NCI-H187 (cell line): ENCODE data around the gene LGI4.
"Not testable (repeated sequence)": the region's sequence is repeated elsewhere in the genome, so short reads cannot be mapped to it uniquely, and the experiment has no call there.

Experiments used
- DNase-seq, 2 experiments: peaks; one replicate each; lab custom pipeline; 2025; lab: John Stamatoyannopoulos, UW

Gene LGI4

DNA sequence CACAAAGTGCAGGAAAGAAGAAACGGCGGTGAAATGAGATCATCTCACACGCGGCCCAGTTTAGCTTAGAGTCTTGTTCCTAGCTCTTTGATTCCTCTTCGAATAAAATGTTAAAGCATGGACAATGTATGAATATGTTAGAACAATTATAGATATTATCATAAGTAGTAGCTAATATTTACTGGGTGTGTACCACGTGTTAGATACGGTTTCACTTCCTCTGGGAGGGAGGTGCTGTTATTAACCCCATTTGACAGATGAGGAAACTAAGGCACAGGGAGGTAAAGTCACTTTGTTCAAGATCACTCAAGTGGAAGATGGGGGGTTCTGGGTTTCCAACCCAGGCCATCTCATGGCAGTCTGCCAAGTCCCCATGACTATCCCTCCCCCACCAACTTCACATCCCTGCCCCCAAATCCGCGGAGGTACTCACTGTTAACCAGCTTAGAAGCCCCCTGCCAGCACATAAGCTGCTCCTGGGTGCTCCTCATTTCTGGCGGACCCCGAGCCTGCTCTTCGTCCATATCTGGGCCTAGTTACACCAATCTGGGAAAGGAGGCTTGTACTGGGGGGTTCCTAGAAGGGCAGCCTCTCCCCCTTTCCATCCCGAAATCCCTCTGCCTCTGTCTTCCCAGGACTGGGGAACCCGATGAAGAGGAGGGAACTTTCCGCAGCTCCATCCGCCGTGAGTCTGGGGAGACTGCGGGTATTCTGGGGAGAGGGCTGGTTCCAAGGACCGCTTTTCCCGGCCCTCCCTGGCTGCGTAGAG lies 7.2 kb upstream of the LGI4 start:
- DNase-seq: no peak

DNA sequence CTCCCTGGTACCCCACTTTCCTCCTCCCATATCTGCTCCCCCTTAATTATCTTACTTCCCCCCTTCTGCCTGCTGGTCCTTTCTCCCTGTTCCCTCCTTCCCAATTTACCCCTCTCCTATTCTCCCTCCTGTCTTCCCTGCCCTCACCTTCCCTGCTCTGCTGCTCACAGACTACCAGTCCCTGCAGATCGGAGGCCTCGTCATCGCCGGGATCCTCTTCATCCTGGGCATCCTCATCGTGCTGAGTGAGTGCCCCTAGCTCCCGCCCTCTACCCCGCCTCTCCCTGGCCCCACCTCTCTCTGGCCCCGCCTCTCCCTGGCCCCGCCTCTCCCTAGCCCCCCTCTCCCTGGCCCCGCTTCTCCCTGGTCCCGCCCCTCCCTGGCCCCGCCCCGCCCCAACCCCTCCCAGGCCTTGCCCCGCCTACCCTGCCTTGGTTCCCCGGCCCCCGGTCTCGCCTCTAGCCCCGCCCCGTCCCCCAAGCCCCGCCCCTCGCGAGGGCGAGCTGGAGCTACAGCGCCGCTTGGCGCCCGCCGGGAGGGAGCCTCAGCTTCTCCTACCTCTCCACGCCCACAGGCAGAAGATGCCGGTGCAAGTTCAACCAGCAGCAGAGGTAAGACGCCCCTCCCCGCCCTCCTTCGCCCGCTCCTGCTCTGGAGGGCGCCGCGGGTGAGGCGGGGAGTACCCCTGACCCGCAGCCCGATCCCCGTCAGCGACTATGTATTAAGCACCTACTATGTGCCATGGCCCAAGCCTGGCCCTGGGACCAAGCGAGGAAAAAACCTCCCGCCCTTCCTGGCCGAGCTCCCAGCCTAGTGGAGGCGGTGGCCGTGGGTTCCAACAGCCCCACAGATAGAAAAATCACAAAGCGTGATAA lies 6.3 kb upstream of the LGI4 start:
- DNase-seq: no peak

DNA sequence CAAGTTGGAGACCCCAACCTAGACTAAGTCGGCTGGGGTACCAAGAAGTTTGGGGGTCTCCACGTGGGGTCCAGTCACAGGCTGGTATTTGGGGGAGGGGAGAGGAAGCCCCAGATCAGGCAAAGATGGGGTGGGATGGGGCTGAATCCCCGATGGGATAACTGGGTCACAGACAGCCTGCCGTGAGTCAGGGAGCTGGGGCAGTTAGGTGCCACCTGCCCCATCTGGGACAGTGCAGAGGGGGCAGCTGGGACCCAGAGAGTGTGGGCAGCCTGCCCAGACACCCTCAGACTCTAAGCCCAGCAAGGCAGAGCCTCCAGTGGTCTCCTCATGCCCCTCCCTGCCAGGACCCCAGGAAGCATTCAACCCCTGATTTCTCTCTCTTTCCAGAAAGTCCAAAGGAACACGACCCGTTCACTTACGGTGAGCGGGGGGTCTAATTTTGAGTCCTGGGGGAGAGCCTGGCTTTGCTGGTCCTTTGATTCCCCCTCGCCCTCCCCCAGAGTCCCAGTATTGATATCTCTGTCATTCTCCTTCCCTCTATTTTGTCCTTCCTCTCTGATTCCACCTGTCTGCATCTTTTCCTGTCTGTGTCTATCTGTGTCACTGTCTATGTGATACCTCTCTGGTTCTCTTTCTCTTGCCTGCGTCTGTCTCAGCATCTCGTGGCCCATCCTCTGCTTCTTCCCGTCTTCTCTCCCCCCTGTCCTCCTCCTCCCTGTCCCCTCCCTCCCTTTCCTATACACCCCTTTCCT lies 5.5 kb upstream of the LGI4 start:
- DNase-seq: no peak

DNA sequence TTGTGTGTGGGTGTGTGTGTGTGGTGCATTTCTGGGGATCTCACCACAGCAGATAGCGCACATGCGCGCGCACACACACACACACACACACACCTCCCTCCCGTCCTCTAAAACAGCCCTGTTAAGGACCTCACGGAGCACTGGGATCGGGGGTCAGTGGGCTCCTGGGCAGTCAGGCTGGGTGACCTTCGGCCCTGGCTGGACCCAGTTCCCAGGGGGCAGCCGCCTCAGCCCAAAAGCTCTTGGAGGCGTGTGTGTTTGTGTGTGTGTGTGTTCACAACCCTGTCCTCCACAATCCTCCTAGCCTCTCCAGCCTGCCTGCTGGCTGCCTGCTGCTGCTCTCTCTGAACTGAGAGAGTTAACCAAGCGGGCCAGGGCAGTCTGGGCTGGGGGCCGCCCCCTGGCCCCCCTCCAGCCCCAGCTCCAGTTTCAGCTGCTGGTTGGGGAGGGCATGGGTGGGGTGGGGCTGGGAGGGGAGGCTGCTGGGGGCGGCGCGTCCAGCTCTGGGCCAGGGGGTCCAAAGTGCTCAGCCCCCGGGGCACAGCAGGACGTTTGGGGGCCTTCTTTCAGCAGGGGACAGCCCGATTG lies 3.5 kb upstream of the LGI4 start, which contains the start of gene FXYD1:
FXYD1 (plus strand) TSS at position 520 of the 588 bp plus-strand sequence. CDS start 1,256 bp downstream, outside the sequence.
- DNase-seq: no peak

DNA sequence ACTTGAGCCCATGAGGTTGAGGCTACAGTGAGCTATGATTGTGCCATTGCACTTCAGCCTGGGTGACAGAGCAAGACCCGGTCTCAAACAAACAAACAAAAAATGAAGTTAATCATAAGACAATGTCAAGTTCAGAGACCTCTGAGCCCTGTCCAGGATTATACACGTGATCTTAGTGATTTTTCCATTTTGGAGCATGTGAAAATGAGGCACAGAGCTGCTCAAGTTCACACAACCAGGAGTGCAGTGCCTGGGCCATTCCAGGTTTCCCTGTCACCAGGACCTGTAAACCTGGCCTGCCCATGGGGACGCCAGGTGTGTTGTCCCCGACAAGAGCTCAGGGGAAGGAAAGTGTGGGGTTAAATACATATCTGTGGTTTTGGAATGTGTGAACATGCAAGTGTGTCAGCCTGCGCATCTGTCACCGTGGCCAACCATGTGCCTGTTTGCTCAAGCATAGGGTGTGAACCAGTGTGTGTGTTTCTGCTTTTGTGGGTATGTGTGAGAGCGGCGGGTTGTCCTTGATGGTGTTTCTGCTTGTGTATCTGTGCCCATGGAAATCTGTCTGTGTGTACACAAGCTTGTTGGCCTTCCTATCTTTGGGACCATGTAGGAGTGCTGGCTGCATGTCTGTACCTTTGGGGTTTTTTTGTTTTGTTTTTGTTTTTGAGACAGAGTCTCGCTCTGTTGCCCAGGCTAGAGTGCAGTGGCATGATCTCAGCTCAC lies 2.3 kb upstream of the LGI4 start:
- no peak for DNase-seq

DNA sequence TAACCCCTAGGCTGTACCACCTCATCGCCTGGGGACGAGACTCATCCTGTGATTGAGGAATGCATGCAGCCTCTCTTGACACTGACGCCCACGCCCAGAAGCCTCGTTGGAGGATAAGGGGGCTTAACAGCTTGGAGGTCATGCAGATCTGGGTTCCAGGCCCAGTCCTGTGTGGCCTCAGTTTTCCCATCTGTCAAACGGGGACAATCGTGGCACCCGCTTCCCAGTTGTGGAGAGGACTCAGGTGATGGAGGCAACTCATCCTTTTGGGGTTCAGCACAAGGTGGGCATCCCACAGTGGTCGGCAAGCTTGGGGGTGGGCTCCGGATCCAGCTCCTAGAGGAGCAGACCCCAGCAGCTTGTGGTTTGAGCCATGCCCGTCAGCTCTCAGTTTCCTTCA lies 1.4 kb upstream of the LGI4 start:
- no peak for DNase-seq

DNA sequence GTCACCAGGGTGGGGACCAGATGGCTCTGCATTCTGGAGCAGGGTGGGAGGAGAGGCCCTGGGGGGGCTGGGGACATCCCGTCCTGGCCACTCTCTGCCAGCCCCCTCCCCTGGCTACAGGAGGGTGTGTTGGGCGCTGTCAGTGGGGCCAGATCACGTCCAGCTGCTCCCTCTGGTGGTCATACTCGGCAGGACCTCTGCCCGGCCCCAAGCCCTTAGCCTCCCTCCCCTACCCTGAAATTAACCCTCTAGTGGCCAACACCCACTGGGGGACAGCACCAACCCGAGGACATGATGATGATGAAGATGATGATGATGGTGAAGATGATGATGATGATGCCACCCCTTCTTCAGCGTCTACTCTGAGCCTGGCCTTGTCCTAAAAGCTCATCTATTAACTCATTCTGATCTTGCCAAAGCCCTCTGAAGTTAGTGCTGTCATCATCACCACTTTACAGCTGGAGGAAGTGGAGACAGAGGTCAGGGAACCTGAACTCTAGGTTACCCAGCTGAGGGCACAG lies 590 bp upstream of the LGI4 start:
- DNase-seq: no peak

DNA sequence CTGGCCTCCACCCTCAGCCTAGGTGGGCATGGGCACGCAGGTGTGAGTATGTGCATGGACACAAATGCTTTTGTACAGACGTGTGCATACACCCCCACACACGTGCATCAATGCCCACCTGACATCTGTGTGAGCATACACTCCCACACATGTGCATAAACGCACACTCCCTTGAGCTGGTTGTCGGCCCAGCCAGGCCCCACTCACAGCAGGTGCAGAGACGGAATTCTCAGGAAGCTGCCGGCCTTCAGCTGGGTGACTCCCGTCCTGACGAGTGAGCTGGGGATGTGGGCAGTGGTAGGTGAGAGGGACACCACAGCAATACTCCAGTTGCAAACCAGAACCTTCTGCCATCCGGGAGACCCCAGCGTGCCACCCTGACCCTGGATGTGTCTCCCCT lies 1.0 kb downstream of the LGI4 start:
- no peak for DNase-seq

DNA sequence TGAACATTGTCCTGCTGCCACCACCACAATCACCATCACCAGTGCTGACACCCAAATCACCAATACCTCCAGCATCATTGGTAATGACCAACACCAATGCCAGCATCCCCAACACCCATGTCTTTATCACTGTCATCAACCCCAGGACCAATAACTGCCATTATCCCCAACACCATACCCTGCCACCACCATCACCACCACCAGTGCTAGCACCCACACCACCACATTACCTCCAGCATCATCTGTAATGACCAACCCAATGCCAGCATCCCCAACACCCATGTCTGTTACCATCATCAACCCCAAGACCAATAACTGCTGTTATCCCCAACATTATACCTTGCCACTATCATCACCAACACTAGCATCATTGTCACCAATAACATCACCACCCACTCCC lies 2.6 kb downstream of the LGI4 start:
- DNase-seq: no peak

DNA sequence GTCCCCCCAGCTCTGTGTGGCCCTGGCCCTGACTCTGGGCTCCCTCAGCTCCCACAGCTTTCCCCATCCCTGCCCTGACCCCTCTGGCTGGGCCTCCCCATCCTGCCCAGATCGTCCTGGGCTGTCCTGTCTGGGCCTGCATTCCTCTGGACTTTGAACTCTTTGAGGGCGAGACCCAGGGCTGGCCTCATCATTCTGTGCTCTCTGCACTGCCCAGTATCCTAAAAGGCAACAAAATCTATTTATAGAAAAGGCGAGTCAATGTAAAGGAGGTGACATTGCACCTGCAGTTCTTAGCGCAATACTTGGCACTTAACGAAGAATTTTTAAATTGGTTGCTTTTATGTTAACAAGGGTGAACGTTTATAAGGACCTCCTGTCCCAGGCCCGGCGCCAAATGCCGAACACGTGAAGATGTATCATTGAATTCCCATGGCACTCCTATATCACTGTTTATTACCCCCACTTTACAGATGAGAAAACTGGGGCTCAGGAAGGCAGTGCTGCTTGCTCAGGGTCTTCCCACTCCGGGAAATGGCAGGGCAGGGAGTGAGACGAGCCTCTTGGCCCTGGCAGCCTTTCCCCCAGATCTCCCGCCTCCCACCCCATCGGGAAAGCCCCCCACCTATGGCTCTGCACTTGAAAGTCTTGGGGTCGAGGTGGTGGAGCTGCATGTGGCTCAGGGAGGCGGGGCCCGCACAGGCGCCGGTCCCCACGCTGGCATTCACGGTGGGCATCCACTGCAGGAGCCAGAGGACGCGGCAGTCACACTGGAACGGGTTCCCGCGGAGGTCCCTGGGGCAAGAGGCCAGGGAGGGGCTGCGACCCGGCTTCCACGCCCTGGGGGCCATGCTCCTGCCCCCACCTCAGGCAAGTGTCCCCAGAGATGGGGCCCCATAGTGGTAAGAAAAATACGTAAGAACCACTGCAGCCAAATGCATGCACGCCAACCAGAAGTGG lies 3.8 kb downstream of the LGI4 start:
- no peak for DNase-seq

DNA sequence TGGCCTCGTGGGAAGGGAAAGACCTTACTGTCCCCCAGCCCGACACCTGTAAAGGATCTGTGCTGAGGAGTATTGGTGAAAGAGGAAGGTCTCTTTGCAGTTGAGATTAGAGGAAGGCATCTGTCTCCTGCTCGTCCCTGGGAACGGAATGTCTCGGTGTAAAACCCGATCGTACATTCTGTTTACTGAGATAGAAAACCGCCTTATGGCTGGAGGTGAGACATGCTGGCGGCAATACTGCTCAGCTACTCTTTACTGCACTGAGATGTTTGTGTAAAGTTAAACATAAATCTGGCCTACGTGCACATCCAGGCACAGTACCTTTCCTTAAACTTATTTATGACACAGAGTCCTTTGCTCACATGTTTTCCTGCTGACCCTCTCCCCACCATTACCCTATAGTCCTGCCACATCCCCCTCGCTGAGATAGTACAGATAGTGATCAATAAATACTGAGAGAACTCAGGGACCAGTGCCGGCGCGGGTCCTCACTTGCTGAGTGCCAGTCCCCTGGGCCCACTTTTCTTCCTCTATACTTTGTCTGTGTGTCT lies 5.1 kb downstream of the LGI4 start:
- DNase-seq: not testable (repeated sequence)

DNA sequence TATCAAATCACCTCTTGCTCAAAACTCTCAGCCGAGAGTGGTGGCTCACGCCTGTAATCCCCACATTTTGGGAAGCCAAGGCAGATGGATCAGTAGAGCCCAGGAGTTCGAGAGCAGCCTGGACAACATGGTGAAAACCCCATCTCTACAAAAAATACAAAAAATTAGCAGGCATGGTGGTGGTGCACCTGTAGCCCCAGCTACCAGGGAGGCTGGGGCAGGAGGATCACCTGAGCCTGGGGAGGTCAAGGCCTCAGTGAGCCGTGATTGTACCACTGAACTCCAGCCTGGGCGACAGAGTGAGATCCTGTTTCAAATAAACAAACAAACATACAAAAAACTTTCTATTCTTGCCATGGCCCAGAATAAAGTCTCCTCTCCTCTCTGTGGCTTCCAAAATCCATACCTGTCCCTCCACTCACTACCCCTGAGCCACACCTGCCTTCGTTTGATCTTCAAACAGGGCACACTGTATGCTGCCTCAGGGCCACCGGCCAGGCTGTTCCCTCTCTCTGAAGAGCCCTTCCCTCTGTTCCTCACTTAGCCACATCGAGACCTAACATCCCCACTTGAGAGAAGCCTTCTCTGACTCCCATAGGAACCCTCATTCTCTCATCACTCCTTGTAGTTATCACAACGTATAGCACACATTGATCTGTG lies 6.3 kb downstream of the LGI4 start:
- no peak for DNase-seq

DNA sequence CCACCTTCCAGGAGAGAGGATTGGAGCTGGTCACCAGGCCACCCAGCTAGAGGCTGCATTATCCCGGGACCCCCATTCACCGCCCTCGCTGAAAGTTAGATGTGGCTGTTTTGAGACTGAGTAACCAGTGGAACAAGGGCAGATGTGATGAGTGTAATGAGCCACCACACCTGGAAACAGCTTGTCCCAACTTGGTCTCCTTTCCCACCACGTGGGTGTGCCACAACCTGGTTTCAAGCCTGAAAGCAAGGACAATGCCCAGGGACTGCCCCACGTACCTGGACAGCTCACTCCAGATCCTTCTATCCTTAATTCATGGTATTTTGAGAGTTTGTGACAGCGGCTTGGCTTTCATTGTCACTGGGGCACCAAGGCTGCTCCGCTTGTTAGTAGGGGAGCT lies 7.0 kb downstream of the LGI4 start:
- DNase-seq: no peak

DNA sequence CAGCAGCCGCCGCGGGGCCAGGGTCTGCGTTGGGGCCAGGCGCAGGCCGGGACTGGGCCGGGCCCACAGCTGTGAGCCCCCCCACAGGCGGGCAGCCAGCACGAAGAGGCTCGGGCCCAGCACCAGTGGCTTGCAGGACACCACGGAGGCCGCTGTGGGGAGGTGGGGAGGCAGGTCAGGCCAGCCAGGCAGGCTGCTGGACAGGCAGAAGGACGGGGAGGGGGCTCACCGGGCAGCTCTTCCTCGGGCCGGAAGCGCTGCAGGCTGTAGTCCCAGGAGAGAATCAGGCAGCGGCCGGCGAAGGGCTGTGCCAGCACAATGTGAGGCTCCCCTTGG lies 8.3 kb downstream of the LGI4 start:
- DNase-seq: no peak

DNA sequence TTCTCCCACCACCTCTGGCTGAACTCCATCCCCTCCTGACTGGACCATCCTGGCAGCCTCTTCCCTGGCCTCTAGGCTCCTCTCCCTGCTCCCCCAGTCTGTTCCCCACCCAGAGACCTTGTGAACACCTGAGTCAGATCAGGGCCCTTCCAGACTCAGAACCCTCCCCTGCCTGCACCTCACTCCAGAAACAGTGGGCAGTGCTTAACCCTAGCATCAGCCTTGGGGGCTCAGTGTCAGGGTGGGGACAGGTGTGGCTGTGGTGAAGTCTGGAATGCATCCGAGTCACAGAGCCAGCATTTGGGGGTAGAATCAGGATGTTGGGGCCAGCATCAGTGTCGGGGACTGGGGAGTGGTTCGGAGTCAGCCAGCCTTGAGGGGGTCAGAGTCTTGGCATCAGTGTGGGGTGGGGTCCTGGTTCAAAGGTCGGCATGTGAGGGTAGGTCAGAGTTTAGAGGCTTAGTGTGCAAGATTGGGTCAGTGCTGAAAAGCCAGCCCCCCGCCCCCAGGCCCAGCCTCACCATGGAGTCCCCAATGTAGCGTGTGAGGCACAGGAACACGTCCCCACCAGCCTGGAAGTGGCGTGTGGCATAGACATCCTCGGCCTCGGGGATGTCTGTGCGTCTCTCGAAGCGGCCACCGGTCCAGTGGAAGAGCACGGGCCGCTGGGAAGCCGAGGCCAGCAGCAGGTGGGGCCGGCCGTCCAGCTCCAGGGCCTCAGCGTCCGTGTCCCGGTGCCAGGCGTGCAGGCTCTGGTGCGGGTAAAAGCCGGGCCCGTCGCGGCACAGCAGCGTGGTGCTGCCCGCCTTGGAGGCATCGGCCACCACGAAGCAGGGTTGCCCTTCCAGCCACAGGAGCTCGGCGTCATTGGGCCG lies 8.9 kb downstream of the LGI4 start:
- DNase-seq: no peak

DNA sequence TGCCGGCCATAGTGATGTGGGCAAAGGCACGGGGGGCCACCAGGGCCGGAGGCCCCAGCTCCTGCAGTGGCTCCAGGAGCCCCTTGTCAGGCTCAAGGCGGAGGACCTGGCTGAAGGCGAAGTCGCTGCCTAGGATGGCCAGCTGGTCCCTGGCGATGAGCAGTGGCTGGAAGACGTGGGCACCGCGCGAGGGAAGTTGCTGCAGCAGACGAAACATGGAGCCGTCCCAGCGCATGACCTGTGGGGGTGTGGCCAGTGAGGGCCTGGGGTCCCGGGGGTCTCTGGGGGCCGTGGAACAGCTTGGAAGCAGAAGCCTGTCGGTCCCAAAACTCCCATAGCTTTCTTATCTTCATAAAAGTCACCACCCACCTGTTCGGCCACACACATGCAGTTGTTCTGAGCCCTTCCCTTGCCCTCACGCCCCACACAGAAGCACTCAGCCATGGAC lies 9.6 kb downstream of the LGI4 start:
- no peak for DNase-seq

DNA sequence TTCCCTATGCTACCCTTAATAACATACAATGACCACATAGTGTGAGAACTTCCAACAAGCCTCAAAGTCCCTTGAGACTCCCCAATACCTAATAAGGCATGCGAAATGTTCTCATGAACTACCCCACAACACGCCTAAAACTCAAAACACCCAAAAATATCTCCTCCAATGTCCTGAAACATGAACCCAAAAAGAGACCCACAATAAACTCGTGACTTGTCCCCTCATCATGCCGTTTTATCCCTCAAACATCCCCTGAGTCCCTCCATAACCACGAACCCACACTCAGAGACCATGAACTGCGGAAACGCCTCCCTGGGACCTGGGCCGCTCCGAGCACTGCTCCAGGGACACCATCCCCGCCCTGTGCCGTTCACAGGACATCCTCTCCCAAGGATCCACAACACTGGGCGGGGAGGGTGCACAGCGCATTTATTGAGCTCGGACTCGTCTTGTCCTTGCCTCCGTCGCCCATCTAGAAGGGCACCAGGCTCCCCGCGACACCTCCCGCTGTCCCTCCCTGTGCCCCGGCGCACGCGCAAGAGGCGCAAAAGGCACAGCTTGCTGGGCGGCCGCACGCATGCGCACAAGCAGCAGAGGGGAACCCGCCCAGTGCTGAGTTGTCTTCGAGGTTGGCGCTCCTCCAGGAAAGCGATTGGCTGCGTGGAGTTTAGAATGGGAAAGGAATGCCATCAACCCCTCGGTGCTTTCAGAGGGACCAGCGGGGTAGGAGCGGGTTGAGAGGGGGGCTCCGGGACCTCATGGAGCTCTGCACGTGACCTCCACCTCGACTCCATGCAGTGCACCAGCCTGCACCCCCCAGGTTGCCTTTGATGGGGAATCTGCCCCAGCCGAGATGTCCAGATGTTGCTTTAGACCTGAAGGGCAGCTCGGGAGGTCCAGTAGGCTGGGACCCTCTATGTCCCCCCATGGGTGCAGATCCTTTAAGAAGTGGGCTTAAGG lies 10.5 kb downstream of the LGI4 start:
- no peak for DNase-seq
